CD4-positive, alpha-beta T cell treated with Interleukin-17A for 4 hours (primary cell): Measurements from ENCODE around the gene HUS1.

Source experiments
- DNase-seq: peaks from one replicate; pipeline ENCODE4 v3.0.0-alpha.2; 2020; ENCODE audit warnings: mixed read lengths

The HUS1 gene

GRCh38 chr7:47978790-47979144, 648 bp downstream of the HUS1 start:
- no peak for DNase-seq

- no peak for DNase-seq
Measured at GRCh38 chr7:47973739-47974138, 5.7 kb downstream of the HUS1 start.

- DNase-seq = no peak
Measured at GRCh38 chr7:47970761-47971160, 8.7 kb downstream of the HUS1 start.

- DNase-seq = peak; percentile 63
Measured at GRCh38 chr7:47968847-47969774, 10.3 kb downstream of the HUS1 start.

- no peak for DNase-seq
Measured at GRCh38 chr7:47967708-47968107, 11.7 kb downstream of the HUS1 start.

GRCh38 chr7:47967123-47967522, 12.3 kb downstream of the HUS1 start:
- DNase-seq = no peak

- DNase-seq = no peak
Measured at GRCh38 chr7:47965456-47965855, 14.0 kb downstream of the HUS1 start.

- no peak for DNase-seq
Measured at GRCh38 chr7:47962262-47962661, 17.2 kb downstream of the HUS1 start.

- no peak for DNase-seq
Measured at GRCh38 chr7:47957156-47957555, 22.3 kb downstream of the HUS1 start.

GRCh38 chr7:47956220-47956619, 23.2 kb downstream of the HUS1 start:
- DNase-seq = no peak

GRCh38 chr7:47954231-47954911, 25.0 kb downstream of the HUS1 start:
- no peak for DNase-seq

GRCh38 chr7:47953822-47954221, 25.6 kb downstream of the HUS1 start:
- DNase-seq = no peak

- no peak for DNase-seq
Measured at GRCh38 chr7:47952224-47952623, 27.2 kb downstream of the HUS1 start.

GRCh38 chr7:47951374-47951773, 28.0 kb downstream of the HUS1 start:
- no peak for DNase-seq

GRCh38 chr7:47950714-47951113, 28.7 kb downstream of the HUS1 start:
- no peak for DNase-seq

GRCh38 chr7:47949703-47950102, 29.7 kb downstream of the HUS1 start:
- DNase-seq = no peak

GRCh38 chr7:47948141-47948790, 31.1 kb downstream of the HUS1 start, which contains the start of gene PKD1L1:
Gene PKD1L1, minus strand, starts transcription at chr7:47948466. Its CDS starts 26 bp downstream, at chr7:47948440.
- DNase-seq = no peak

GRCh38 chr7:47947355-47947749, 32.1 kb downstream of the HUS1 start:
- no peak for DNase-seq

GRCh38 chr7:47946581-47947354, 32.6 kb downstream of the HUS1 start:
- no peak for DNase-seq

- DNase-seq = peak; percentile 84
Measured at GRCh38 chr7:47945261-47946015, 34.0 kb downstream of the HUS1 start.

- no peak for DNase-seq
Measured at GRCh38 chr7:47944536-47945260, 34.7 kb downstream of the HUS1 start.
